Inflammatory macrophage treated with lipopolysaccharide for 4 hours (primary cell): Measurements from ENCODE around the gene UCK2.

Experiments used
- DNase-seq: peaks from one replicate; pipeline ENCODE4 v3.0.0-alpha.2; 2020

The UCK2 gene

GRCh38 chr1:165947797-165948455, 120.5 kb downstream of the UCK2 start:
- no peak for DNase-seq

- DNase-seq, result no peak
Observed at GRCh38 chr1:165949335-165950130, 122.1 kb downstream of the UCK2 start.

- DNase-seq, result no peak
Observed at GRCh38 chr1:165954940-165955339, 127.5 kb downstream of the UCK2 start.

- no peak for DNase-seq
Observed at GRCh38 chr1:165958306-165958705, 130.9 kb downstream of the UCK2 start.

GRCh38 chr1:165960136-165960535, 132.7 kb downstream of the UCK2 start:
- DNase-seq, result no peak

GRCh38 chr1:165960881-165961280, 133.5 kb downstream of the UCK2 start:
- DNase-seq, result no peak
